Osteoblast (primary cell): ENCODE data around the gene SRGAP2C. TPM values are rescaled to one million over a fixed set of nuclear protein-coding genes. Genes with fewer than 3 reads are reported as not detected.
"Not testable (repeated sequence)": the region's sequence is repeated elsewhere in the genome, so short reads cannot be mapped to it uniquely, and the experiment has no call there.

Source experiments
- DNase-seq: peaks from one replicate; pipeline ENCODE4 v3.0.0; 2011; ENCODE audit warnings: low spot score, mixed read lengths; ENCODE audit not compliant: insufficient read length; ENCODE audit errors: missing footprints
- H2AFZ ChIP-seq: 2 replicates; pipeline ENCODE4 v1.6.0; 2011; ENCODE audit warnings: mild to moderate bottlenecking, low read length
- H3K27ac ChIP-seq: 2 replicates; pipeline ENCODE4 v1.5.1; 2011; ENCODE audit warnings: mild to moderate bottlenecking, low read depth, low read length, moderate library complexity
- H3K27me3 ChIP-seq: 2 replicates; pipeline ENCODE4 v1.6.0; 2012; ENCODE audit warnings: mild to moderate bottlenecking, control low read depth, inconsistent platforms, low read length, moderate library complexity; ENCODE audit not compliant: insufficient read depth
- H3K36me3 ChIP-seq: 2 replicates; pipeline ENCODE4 v1.5.1; 2011; ENCODE audit warnings: mild to moderate bottlenecking, low read length, control low read depth, moderate library complexity; ENCODE audit not compliant: insufficient read depth
- H3K4me1 ChIP-seq: 2 replicates; pipeline ENCODE4 v1.5.1; 2011; ENCODE audit warnings: mild to moderate bottlenecking, low read length, control low read depth, moderate library complexity; ENCODE audit not compliant: insufficient read depth
- H3K4me2 ChIP-seq: 2 replicates; pipeline ENCODE4 v1.6.0; 2011; ENCODE audit warnings: mild to moderate bottlenecking, low read length; ENCODE audit not compliant: insufficient read depth
- H3K4me3 ChIP-seq: fragments of 200-600 bp; sonication (generic); 3 replicates; pipeline ENCODE4 v1.5.1; 2012; ENCODE audit warnings: mild to moderate bottlenecking, low read length, inconsistent platforms; ENCODE audit not compliant: insufficient read depth
- H3K79me2 ChIP-seq: 2 replicates; pipeline ENCODE4 v1.6.0; 2012; ENCODE audit warnings: mild to moderate bottlenecking, low read length, control low read depth, inconsistent platforms; ENCODE audit not compliant: insufficient read depth
- H3K9me3 ChIP-seq: 2 replicates; pipeline ENCODE4 v1.5.1; 2011; ENCODE audit warnings: low read depth, low read length, control low read depth
- H4K20me1 ChIP-seq: 2 replicates; pipeline ENCODE4 v1.6.0; 2012; ENCODE audit warnings: mild to moderate bottlenecking, low read length, control low read depth; ENCODE audit not compliant: insufficient read depth
- total RNA-seq: library from RNA; depleted of rRNA; stranded (reverse); fragments of >200 nt; gene quantifications from 2 replicates; pipeline ENCODE4 v1.2.3, GENCODE V29; 2012

The SRGAP2C gene
- total RNA-seq, 1 donor = 36.9 TPM

DNA sequence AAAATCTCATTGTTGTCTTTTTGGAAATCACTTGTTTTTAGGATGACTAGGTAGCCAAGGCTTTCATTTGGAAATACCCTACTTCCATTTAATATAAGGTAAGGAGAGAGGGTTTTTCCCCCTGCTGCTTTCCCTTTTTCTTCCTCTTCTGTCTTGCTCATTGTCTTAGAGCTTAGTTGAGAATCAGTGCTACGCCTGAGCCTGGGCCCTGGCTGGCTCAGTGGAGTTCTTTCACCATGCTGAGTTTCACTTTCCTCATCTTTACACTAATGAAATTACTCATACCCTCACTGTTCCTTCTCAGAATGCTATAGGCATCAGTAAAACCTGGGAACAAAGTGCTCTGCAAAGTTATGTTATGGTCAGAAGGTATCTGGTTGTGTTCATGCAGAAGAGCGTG is 154.8 kb downstream of the SRGAP2C start:
- H3K36me3 ChIP-seq, H3K79me2 ChIP-seq, H3K4me1 ChIP-seq, H3K4me2 ChIP-seq, H2AFZ ChIP-seq, H3K27me3 ChIP-seq, H3K27ac ChIP-seq, DNase-seq, H3K9me3 ChIP-seq, H3K4me3 ChIP-seq, H4K20me1 ChIP-seq: not testable (repeated sequence)

DNA sequence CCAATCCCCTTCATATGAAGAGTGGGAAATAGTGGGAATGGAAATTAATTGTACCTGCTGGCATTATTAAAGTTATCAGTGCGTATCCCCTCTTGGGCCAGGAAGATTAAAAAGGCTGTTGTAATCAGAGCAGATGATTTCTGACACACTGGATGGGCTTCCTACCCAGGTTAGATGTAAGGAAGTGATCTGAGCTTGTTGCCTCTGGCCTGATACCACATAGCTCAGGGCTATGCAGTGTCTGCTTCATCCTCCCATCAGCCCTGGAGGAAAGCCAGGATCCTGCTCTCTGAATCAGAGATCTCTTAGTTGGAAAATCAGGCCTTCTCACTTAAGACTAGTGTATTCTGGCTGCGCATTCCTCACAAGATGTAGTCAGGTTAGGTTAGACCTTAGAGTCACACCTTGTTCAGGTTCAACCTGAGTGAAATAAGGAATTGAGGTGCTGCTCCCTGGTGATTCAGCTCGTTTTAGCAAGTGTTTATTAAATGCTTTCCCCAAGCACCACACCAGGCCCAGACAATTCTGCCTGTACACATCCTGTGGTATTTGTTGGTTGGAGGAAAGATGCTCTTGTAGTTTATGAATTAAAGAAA is 158.6 kb downstream of the SRGAP2C start:
- not testable (repeated sequence) for H3K36me3 ChIP-seq, H3K27me3 ChIP-seq, H2AFZ ChIP-seq, H3K9me3 ChIP-seq, H4K20me1 ChIP-seq, H3K4me2 ChIP-seq, H3K27ac ChIP-seq, H3K4me3 ChIP-seq, DNase-seq, H3K79me2 ChIP-seq, H3K4me1 ChIP-seq

DNA sequence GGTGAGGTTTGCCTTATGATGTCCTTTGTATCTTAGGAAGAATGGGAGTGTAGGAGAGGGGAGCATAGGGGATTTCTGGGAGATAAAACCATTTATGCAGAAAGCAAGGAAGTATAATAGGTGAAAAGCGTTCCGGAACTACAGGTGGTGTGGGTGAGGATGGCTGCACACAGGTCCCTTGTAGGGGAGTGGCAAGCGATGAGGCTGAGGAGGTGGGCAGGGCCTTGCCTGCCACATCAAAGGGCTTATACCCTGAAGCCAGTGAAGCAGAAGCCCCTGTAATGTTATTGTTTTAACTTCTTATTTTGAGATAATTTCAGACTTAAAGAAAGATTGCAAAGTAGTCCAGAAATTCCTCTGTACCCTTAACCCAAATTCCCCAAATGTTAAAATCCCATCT is 159.6 kb downstream of the SRGAP2C start:
- not testable (repeated sequence) for H3K27ac ChIP-seq, H3K79me2 ChIP-seq, DNase-seq, H3K4me3 ChIP-seq, H3K36me3 ChIP-seq, H3K4me2 ChIP-seq, H4K20me1 ChIP-seq, H3K4me1 ChIP-seq, H3K27me3 ChIP-seq, H2AFZ ChIP-seq, H3K9me3 ChIP-seq

DNA sequence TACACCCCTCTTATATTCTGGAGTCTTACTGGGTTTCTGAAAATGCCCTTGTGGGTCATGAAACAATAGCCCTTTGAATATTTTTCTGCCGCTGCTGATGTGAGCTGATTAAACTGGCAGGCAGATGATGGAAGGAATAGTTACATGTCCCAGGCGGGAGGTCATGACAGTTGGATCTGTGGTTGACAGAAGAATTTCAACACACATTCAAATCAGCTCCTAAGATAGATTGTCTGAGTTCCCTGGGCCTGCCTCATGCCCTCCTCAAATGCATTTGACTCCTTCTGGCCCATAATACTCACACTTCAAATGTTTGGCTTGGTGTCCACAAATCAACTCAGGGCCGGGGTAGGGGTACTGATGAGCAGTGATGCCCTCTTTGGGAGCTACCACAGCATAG is 161.9 kb downstream of the SRGAP2C start:
- not testable (repeated sequence) for H3K79me2 ChIP-seq, H3K27ac ChIP-seq, H3K4me1 ChIP-seq, DNase-seq, H3K36me3 ChIP-seq, H4K20me1 ChIP-seq, H3K27me3 ChIP-seq, H3K9me3 ChIP-seq, H3K4me2 ChIP-seq, H2AFZ ChIP-seq, H3K4me3 ChIP-seq

DNA sequence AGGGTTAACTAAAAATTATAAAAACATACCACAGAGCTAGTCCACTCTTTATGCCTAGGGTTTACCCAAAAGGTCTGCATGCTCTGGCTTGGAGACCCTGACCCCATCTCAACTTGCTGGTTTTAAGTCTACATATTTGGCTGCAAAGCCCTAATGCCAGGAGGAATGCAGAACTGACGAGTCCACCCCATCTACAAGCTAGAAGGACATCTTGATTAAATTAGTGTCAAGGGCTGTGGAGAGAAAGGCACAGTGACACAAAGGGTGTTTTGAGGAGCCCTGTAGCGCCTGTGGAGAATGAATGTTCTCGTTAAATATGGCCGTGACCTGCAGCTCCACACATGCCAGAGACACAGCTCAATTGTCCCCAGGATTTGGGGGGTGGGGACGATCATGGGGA is 162.7 kb downstream of the SRGAP2C start:
- not testable (repeated sequence) for H2AFZ ChIP-seq, H3K9me3 ChIP-seq, H3K79me2 ChIP-seq, DNase-seq, H3K4me2 ChIP-seq, H3K4me1 ChIP-seq, H4K20me1 ChIP-seq, H3K4me3 ChIP-seq, H3K36me3 ChIP-seq, H3K27me3 ChIP-seq, H3K27ac ChIP-seq

DNA sequence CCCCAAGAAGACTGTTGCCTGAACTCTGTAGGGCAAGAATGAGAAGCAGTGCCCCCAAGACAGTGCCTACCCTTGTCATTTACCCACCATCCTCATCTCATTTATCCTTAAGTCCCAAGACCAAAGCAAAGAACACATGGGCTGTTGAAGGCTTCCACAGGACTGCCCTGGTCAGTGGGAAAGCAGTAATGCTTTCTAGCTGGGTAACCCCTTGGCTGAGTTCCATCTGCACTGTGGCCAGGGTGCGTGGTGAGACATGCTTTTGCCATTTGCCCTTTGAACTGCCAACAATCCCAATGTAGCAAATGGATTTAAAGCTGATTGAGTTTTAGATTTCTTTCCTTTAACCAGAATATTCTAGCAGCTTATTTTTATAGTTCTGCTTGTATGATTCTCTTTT is 163.3 kb downstream of the SRGAP2C start:
- H3K9me3 ChIP-seq, H3K4me1 ChIP-seq, H4K20me1 ChIP-seq, H3K27ac ChIP-seq, H3K36me3 ChIP-seq, DNase-seq, H3K4me2 ChIP-seq, H3K79me2 ChIP-seq, H3K4me3 ChIP-seq, H2AFZ ChIP-seq, H3K27me3 ChIP-seq: not testable (repeated sequence)

DNA sequence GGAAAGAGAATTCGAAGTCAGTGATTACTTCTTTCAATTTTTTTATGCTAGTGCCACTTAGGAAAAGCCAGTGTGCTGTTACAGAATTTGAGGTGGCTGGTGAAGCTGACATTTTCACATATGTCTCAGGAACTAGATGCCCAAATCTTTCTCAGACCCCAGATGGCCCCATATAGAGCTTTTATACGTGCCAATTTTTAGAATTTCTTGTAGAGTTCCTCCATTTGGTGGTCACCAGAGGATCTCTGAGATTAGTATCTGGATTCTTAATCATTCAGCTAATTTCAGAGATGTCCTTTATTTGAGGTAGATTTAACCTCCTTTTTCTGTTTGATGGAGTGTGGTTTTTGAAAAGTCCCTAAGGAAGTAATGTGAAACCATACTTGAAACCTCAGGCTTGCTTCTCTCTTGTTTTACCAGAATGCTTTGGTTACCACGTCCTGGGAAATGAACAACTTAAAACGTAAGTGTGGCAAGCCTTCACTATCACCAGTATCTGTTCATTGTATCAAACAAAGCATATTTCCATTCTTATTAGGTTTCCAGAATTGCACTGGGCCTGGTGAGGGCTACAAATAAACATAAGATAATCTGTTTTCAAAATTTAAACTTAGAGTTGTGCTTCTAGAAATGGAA is 164.7 kb downstream of the SRGAP2C start:
- not testable (repeated sequence) for H2AFZ ChIP-seq, H4K20me1 ChIP-seq, H3K36me3 ChIP-seq, H3K27me3 ChIP-seq, H3K9me3 ChIP-seq, H3K79me2 ChIP-seq, H3K4me2 ChIP-seq, DNase-seq, H3K4me3 ChIP-seq, H3K27ac ChIP-seq, H3K4me1 ChIP-seq

DNA sequence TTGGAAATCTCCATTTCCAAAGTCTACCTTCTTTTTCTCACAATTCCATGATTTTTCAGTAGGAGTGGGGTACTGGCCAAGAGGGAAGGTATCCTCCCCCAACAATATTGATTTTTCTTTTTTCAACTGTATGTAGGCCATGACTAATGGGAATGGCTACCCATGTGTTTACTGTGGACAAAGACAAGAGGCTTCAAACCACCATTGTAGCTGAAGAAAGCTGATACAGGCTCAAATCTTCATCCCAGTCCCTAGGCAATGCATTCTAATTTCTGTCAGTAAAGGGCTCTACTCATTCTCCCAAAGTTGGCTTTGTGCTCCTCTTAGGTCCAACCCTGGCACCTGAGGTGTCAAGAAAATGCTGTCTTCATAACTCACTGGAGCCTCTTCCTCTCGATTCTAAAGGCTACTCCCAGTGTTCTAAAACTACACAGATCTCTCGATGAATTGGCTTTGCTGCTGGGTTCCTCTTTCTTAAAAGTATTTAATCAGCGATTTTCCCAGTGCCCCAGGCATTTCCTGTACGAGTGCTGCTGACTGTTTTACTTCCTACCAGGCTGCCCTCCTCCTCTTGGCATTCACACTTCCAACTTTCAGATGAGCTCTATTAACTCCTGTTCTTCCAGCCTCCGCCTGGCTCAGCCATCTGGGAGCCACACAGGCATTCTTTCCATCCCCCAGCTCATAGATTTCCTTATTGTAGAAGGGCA is 171.1 kb downstream of the SRGAP2C start:
- H3K79me2 ChIP-seq, DNase-seq, H2AFZ ChIP-seq, H3K27ac ChIP-seq, H3K36me3 ChIP-seq, H3K4me1 ChIP-seq, H3K4me2 ChIP-seq, H3K27me3 ChIP-seq, H4K20me1 ChIP-seq, H3K9me3 ChIP-seq, H3K4me3 ChIP-seq: not testable (repeated sequence)

DNA sequence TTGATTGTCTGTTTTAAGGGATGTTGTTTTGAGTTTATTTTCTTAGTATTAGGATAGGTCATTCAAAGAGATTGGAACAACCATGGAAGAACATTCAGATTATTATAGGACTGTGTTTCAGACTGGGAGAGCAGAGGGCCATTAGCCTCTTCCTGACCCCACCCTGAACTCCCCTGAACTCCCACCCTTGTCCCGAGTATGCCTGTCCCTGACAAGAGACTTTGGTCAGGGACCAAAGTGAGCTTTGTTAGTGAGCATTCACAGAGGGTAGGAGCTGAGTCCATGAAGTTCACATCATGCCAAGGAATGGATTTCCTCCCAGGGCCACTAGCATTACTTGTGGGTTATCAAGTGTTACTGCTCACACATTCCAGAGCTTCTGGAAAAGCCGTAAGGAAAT is 172.0 kb downstream of the SRGAP2C start:
- not testable (repeated sequence) for H3K27ac ChIP-seq, DNase-seq, H2AFZ ChIP-seq, H3K4me2 ChIP-seq, H3K36me3 ChIP-seq, H3K79me2 ChIP-seq, H3K4me3 ChIP-seq, H3K4me1 ChIP-seq, H3K27me3 ChIP-seq, H3K9me3 ChIP-seq, H4K20me1 ChIP-seq
